ENCODE results near the gene LAD1.

LAD1 gene

GRCh38 chr1:201395936-201396335 is 3.2 kb downstream of the LAD1 start:
- no peak for DNase-seq (ENCODE audit: extremely low read depth in 1 of 2, low read depth in 1 of 2)

- no peak for DNase-seq (ENCODE audit: extremely low read depth in 1 of 2, low read depth in 1 of 2)
These were observed 4.5 kb downstream of the LAD1 start for GRCh38 chr1:201394591-201394990.

- DNase-seq (ENCODE audit: extremely low read depth in 1 of 2, low read depth in 1 of 2) = no peak
These were observed 6.0 kb downstream of the LAD1 start for GRCh38 chr1:201393076-201393475.

- no peak for DNase-seq (ENCODE audit: extremely low read depth in 1 of 2, low read depth in 1 of 2)
These were observed 7.2 kb downstream of the LAD1 start for GRCh38 chr1:201391651-201392511.

GRCh38 chr1:201391225-201391624 is 7.9 kb downstream of the LAD1 start:
- DNase-seq (ENCODE audit: extremely low read depth in 1 of 2, low read depth in 1 of 2) = no peak

- DNase-seq (ENCODE audit: extremely low read depth in 1 of 2, low read depth in 1 of 2) = no peak
These were observed 10.1 kb downstream of the LAD1 start for GRCh38 chr1:201389051-201389450.

- no peak for DNase-seq (ENCODE audit: extremely low read depth in 1 of 2, low read depth in 1 of 2)
These were observed 12.9 kb downstream of the LAD1 start for GRCh38 chr1:201386208-201386607.

- peak in 1 of 2 donors; percentile 16 for DNase-seq (ENCODE audit: extremely low read depth in 1 of 2, low read depth in 1 of 2)
These were observed 13.7 kb downstream of the LAD1 start for GRCh38 chr1:201385299-201385891.

GRCh38 chr1:201384406-201384782 is 14.7 kb downstream of the LAD1 start:
- DNase-seq (ENCODE audit: extremely low read depth in 1 of 2, low read depth in 1 of 2) = no peak

GRCh38 chr1:201383647-201384405 is 15.3 kb downstream of the LAD1 start:
- DNase-seq (ENCODE audit: extremely low read depth in 1 of 2, low read depth in 1 of 2) = no peak

- DNase-seq (ENCODE audit: extremely low read depth in 1 of 2, low read depth in 1 of 2) = no peak
These were observed 18.0 kb downstream of the LAD1 start for GRCh38 chr1:201381130-201381529.

GRCh38 chr1:201379733-201380242 is 19.3 kb downstream of the LAD1 start:
- DNase-seq (ENCODE audit: extremely low read depth in 1 of 2, low read depth in 1 of 2) = no peak

GRCh38 chr1:201378804-201379203 is 20.3 kb downstream of the LAD1 start:
- DNase-seq (ENCODE audit: extremely low read depth in 1 of 2, low read depth in 1 of 2) = no peak

GRCh38 chr1:201377611-201378092 is 21.5 kb downstream of the LAD1 start, which contains the start of gene TNNT2:
TNNT2 (minus strand) TSS chr1:201377680; CDS start chr1:201373254, 4,426 bp downstream.
- no peak for DNase-seq (ENCODE audit: extremely low read depth in 1 of 2, low read depth in 1 of 2)

GRCh38 chr1:201376464-201377374 is 22.4 kb downstream of the LAD1 start:
- DNase-seq (ENCODE audit: extremely low read depth in 1 of 2, low read depth in 1 of 2) = no peak

- DNase-seq (ENCODE audit: extremely low read depth in 1 of 2, low read depth in 1 of 2) = no peak
These were observed 23.0 kb downstream of the LAD1 start for GRCh38 chr1:201376107-201376463.

GRCh38 chr1:201375169-201375568 is 24.0 kb downstream of the LAD1 start:
- DNase-seq (ENCODE audit: extremely low read depth in 1 of 2, low read depth in 1 of 2) = no peak

GRCh38 chr1:201374364-201374763 is 24.8 kb downstream of the LAD1 start:
- no peak for DNase-seq (ENCODE audit: extremely low read depth in 1 of 2, low read depth in 1 of 2)

- no peak for DNase-seq (ENCODE audit: extremely low read depth in 1 of 2, low read depth in 1 of 2)
These were observed 27.3 kb downstream of the LAD1 start for GRCh38 chr1:201371792-201372191.

- no peak for DNase-seq (ENCODE audit: extremely low read depth in 1 of 2, low read depth in 1 of 2)
These were observed 27.8 kb downstream of the LAD1 start for GRCh38 chr1:201371276-201371675.

Measured in activated CD8-positive, alpha-beta memory T cell treated with anti-CD3 and anti-CD28 coated beads for 1 hour (primary cell).